IPS-18c (cell line): ENCODE measurements around the gene RALGDS.

ENCODE experiments used
- H3K4me3 ChIP-seq: 2 replicates; pipeline ENCODE4 v1.7.0; 2013; ENCODE audit warnings: low read depth, mild to moderate bottlenecking, low read length, moderate library complexity; ENCODE audit not compliant: insufficient read depth
- H3K9me3 ChIP-seq: one replicate; pipeline ENCODE4 v1.6.1; 2013; ENCODE audit warnings: mild to moderate bottlenecking, low read length, moderate library complexity; ENCODE audit not compliant: control insufficient read depth, insufficient read depth

Gene RALGDS

DNA sequence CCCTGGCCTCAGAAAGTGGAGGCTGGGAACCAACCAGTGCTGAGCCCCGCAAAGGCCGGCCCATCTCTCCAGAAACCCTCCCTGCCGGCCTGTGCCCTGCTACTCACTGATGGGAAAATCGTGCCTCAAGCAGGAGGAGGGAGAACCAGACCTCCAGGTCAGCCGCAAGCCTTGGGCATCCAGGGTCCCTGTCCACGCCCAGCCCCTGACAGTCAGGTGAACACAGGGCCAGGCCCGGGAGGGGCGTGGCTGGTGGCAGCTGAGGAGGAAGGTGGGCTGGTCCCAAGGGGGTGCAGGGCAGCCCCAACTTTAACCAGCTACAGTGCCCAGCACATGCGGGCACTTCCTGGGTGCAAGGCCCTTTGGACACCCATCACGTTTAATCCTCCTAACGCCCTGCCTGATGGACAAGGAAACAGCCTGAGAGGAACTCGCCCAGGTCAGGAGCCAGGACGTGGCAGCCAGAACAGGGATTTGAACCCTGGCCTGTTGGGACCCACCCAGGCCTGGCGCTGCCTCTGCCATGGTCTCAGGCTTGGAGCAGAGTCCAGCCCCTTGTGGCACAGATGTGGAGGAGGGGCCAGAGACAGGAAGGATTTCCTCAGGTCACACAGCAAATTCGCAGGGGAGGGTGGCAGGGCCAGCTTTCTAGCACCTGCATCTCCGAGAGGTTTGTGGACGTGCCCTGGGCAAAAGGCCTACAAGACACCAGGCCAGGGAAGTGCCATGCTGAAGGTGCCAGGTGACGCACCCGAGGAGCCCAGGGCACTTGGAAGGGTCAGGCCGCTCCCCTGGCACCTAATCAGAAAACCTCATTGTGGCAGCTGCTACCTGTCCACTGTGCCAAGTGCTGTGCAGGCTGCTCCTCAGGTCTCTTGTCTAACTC is 4.5 kb downstream of the RALGDS start:
- Histone ChIP-seq H3K4me3 (no peak overlapping the region), H3K9me3 (no peaks in the 10 kb centered on the region)

DNA sequence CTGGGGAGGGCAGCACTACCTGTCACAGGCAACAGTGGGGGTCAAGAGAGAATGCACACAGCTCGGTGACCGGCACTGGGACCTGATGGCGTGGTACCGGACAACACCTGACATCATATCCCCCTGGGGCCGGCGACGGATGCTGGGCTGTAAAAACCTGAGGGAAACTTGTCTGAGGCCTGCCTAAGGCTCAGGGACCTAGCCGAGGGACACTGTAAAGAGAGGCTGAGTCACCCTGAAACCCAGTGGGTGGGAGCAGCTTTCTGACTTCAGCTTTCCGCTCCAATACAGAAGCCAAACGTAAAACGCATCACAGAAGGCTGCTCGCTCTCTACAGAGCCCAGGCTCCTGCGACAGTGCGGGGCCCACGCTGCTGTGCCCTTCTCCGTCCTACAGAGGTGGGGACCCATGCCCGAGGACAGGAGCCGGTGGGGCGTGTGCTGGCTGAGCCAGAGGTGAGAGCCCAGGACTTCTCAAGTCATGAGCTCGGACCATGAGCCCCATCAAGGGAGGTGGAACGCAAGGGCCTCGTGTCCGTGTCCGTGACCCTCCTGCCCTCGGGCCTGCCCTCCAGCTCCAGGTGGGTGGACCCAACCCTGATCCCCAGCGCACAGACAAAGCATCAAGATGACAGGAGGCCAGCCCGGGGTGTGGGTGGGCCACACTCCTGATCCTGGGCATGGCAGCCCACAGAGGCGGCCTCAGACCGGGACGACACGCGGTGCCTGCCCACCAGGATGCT is 5.3 kb downstream of the RALGDS start:
- Histone ChIP-seq H3K9me3 (no peaks in the 10 kb centered on the region), H3K4me3 (no peak overlapping the region)

DNA sequence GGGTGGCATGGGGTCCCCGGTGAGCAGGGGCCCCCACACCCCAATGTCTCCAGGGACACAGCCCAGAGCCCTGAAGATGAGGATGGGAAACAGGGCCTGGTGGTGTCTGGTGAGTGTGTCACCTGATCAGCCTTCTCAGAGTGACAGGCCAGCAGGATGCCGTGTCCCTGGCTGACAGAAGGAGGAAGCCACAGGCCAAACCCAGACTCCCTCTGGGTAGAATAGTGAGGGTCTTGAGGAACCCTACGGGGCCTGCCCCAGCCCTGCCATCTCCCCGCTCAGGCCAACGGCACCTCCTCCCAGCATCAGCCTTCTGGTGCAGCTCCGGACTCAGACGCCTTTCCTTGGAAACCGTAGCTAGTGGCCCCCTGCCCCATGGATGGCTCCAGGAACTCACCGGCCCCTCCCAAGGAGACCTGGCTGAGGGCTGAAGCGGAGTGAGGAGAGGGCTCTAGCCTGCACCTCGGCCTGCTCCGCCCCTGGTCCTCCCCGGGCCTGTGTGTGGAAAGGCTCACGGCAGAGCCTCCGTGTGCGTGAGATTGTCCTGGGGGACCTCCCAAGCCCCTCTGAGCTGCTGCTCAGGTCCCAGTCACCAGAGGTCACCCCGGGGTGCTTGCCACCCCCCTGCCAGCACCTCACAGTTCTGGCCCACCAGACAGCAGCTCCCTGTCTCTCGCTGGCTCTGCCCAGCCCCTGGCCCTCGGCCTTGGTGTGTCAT is 6.0 kb downstream of the RALGDS start:
- Histone ChIP-seq H3K4me3 (no peak overlapping the region), H3K9me3 (no peaks in the 10 kb centered on the region)

DNA sequence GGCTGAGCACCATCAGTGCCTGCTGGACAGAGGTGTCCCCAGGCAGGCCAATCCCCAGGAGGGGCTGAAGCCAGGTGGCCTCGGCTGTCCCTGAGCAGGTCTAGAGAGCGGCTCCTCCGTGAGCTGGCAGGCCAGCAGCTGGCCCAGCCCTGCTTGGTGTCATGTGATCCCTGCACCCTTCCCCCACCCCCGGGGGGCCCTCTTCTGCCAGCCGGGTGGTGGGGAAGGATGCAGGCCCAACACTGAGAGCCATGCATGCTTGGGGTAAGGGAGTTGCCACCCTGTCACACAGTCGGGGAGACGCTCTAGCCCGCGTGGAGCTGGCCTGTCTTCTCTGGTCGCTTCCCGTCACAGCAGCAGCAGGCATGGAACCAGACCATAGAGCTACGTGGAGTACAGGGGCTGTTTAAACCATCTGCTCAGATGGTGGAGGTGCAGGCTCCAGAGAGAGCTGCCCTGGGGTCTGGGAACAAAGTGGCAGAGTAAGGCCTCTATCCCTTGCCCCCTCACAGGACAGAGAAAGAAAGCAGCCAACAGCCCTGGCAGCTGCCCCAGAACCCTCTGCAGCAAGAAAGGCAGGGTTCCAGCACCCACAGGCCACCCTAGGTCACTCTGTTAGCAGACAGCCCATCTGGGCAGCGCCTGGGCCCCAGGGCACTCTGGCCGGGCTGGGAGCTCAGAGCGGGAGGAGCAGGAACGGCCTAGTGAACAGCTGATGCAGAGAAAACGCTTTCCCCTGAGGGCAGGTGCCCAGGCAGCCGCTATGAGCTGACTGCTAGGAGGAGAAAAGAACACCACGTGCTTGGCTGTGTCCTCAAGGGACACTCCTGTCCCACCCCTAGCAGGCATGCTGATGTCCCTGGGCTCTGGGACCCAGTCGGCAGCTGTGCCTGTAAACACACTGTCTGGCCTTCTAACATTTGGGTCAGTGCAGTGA is 6.8 kb downstream of the RALGDS start:
- no peak overlapping the region for H3K4me3 ChIP-seq

DNA sequence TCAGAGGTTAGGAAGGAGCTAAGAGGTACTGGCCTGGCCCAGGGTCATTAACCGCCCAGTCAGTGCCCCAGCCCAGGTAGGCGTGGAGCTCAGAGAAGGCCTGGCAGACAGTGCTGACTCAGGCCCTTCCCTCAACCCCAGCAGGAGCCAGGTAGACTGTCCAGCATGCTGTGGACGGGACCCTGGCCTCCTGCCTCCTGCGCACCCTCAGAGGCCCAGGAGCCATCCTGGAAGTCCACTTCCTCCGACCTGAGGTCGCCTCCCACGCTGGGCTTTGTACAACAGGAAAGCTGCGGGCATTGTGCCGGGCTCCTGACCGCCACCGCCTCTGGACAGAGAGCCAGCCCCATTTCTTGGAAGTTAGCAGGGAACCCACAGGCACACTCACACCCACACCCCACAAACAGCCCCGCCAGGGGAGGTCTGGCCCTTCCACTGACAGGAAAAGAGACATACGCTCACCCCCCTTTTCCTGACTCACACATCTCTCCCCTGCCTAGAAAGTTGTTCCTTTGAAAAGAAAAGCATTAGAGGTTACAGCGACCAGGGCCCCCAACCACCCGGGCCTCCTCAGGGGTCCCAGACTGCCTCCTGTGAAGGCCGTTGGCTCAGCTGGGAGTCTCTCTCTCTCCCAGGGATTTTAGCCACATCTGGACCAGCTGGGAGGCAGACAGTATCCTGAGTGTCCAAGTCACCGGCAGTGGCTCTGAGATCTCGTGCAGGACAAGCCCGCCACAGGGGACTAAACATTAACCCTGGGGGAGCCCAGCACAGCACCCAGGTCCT is 7.7 kb downstream of the RALGDS start:
- no peaks in the 10 kb centered on the region for H3K9me3 ChIP-seq
- no peak overlapping the region for H3K4me3 ChIP-seq

More for the DNA sequence above, 6.8 kb downstream of the RALGDS start:
- H3K9me3 ChIP-seq, result no peaks in the 10 kb centered on the region

DNA sequence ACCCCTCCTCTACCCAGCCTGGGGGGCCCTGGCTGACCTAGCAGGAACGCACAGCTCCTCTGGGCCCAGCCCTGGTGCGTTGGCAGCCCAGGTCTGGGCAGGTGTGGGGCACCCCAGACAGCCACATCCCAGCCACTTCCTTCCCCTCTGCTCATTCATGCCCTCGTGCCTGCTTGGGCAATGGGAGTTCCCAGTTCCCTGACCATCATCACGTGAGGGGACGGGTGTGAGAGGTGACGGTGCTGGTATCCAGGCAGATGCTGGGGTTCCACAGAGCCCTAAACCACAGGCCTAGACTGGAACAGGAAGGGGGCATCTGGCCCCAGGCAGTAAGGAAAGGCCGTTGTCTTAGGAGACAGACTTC is 8.4 kb downstream of the RALGDS start:
- no peak overlapping the region for H3K4me3 ChIP-seq
- no peaks in the 10 kb centered on the region for H3K9me3 ChIP-seq

DNA sequence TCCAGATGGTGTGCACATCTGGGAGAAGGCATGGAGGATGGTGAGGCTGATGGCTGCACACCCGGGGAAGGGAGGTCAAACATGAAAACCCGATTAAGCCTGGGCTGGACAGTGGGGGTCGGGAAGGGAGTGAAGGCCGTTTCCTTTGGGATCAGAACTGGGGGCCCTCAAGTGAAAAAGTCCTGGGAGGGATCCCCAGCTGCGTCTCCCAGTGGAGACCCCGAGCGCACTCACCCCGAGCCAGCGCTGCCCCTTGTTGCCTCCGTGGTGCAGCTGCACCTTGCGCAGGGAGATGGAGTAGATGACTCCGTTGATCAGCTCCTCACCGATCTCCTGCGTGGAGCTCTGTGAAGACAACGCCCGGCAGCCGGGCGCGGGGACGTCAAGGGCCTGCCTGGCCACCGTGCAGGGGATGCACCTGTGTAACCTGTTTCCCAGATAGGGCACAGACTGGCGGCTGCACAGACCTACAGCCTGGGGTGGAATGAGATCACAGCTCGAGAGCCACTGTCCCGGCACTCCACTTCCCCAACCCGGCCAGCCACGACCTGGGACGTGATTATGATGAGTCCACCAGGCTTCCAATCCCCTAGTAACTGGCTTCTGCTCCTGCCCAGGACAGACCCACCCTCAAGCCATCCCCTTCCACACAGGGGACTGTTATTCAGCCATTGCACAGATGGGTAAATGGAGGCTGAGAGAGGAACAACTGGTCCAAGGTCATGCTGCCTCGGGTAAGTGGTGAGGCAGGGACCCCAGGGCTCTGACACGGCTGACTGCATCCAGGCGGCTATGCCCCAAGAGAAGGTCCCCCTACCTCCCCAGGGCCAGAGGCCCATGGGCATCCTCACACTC is 9.0 kb downstream of the RALGDS start:
- no peak overlapping the region for H3K4me3 ChIP-seq
- H3K9me3 ChIP-seq, result no peaks in the 10 kb centered on the region

DNA sequence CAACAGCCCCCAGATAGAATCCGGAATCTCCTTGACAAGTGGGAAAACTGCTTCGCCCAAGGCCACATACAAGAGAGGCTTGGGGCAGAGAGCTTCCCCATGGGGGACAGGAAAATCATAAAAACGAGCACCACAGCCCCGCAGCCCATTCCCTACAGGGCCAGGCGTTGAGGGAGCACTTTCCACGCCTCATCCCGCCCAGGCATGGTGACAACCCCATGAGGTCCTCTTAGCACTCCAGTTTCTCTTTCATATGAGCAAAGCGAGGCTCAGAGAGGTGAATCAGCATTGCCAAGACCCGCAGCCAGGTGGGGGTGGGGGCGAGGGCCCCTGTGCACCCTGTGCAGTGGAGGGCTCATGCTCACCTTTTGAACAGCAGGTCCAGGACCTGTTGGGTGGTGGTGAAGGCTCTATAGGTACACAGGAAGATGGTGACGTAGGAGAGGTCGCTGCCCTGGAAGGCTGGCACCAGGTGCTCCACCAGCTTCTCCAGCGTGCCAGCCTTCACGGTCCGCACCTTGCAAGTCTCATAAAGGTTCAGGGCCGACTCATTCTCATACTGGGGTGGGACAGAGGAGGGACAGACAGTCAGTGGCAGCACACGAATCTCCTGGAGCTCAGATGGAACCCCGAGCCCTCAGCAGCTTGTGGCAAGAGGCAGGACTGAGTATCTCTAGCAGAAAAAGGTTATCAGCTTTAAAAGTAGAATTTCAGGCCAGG is 10.9 kb downstream of the RALGDS start:
- Histone ChIP-seq H3K4me3 (no peak overlapping the region), H3K9me3 (no peaks in the 10 kb centered on the region)

DNA sequence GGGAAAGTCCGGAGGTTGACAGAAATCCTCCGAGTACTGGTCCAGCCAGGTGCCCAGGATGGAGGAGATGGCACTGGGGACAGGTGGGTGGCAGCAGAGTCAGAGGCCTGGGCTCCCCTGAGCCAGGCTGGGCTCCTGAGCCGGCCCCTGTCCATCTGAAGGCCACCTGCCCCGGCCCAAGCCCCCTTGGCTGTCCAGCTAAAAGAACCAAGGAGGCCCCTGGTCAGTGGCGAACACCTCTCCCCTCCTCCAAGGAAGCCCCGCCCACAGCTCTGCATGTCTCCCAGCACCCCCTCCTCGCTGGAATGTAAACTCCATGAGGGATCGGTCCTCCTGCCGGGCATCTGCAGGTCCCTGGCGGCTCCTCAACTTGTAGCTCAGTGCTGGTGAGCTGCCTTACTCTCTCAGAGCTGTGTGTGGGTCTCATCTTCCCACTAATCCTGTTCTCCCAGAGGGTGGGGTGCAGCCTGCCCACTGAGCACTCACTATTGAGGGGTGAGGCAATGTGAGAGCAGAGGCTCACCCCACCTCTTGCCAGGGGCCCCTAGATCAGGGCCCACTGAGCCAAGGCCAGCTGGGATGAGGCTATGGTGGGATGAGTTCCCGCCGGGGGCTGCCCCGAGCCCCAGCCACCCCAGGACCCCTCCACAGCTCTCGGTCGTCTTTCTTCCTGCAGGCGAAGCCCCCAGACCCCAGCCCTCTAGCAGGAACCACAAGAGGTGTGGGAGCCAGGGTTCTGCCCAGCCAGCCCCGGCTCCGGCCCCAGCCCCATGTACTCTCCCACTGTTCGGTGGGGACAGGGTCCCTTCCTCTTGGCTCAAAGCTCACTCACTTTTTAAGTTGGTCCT is 12.0 kb downstream of the RALGDS start:
- Histone ChIP-seq H3K4me3 (no peak overlapping the region), H3K9me3 (no peaks in the 10 kb centered on the region)

DNA sequence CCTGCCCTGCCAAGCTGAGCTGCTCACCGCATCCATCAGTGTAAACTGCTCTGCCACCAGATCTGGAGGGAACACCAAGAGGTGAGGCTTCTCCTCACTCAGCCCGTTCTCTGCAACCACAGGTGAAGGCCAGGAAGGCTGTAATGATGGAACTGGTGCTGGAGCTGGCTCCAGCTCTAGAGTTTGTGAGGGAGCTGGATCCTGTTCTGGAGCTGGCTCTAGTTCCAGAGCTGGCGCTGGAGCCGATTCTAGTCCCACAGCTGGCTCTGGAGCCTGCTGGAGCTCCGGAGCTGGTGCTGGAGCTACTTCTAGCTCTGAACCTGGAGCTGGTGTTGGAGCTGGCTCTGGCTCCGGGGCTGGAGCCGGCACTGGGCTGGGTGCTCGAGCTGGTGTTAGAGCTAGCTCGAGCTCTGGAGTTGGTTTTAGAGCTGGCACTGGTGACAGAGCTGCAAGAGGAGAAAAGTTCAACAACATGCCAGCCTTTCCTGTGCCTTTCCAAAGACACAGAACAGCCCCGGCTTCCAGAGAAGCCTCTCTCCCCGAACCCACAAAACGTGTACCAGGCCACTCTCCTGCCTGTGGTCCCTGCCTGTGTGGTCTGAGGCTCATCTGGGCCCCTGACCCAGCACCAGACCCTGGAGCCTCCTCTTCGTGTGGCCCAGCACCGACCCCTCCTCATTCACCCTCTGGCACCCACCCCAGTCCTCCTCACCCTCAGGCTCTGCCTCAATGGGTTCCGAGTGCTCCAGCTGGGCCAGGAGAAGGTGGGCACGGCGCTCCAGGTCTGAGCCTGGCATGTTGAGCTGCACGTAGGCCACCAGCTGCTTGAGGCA is 12.9 kb downstream of the RALGDS start:
- Histone ChIP-seq H3K9me3 (no peaks in the 10 kb centered on the region), H3K4me3 (no peak overlapping the region)

DNA sequence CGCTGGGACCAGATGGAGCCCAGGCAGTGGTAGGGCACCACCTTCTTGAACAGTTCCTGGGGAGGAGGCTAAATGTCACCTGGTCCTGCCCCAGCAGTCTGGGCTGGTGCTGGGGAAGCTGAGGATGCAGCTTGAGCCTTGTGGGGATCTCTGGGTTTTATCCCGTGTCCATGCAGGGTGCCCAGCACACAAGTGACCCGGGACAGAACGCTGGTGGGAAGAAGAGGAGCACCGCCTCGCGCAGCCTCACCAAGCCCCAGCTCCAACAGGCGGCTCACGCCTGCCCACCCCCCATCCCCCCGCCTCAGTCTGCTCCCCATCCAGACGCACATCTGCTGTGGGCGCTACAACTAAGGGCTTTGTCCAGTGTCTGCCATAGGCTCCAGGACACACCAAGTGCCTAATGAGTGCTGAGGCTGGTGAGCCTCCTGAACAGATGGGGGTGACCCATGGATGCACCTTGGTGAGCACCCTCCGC is 13.8 kb downstream of the RALGDS start:
- H3K9me3 ChIP-seq, result no peaks in the 10 kb centered on the region
- H3K4me3 ChIP-seq, result no peak overlapping the region

DNA sequence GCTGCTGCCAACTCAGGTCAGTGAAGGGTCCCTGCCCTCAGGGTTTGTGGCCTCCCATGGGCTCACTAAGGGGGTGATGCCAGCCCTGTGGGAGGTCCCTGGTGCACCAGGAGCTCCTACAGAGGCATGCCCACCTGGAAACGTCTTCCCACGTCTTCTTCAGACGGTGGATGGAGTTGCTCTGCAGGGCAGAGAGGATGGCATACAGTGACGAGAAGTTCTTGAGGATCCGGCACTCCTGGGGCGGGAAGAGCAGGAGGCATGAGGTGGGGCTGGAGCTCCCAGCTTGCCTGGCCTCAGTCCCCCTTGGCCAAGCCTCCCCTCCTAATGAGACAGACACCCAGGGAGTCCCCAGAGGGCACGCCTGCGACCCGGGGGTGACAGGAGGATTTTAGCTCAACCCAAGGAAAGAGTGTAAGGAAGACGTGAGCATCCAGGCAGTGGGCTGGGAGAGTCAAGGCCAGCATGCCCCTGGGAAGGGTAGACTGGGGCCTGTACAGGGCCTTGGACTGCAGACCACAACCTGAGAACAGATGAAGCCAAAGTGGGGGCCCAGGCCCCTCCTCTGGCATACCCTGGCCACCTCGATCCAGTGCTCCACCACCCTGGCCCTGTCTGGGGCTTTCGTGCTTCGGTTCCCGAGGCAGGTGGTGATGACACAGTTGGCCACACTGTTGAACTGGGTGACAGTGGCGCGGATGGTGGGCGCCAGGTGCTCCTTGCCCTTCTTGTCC is 14.4 kb downstream of the RALGDS start:
- H3K4me3 ChIP-seq, result no peak overlapping the region
- no peaks in the 10 kb centered on the region for H3K9me3 ChIP-seq

DNA sequence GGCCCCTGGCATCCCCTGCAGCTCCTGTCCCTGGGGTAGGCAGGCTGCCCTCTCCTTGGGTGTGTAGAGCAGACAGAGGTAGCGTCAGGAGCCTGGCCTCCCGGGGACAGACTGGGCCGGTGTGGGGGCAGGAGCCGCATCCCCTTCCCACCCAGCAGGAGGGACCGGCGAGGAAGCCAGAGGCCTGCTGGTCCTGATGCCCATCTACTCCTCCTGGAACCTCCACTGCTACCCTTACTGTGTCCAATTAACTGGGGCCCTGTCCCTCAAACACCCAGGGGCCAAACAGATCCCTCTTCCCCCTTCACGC is 15.6 kb downstream of the RALGDS start:
- Histone ChIP-seq H3K4me3 (no peak overlapping the region), H3K9me3 (no peaks in the 10 kb centered on the region)
